ENCODE data around the gene ENPP7.

The ENPP7 gene

DNA sequence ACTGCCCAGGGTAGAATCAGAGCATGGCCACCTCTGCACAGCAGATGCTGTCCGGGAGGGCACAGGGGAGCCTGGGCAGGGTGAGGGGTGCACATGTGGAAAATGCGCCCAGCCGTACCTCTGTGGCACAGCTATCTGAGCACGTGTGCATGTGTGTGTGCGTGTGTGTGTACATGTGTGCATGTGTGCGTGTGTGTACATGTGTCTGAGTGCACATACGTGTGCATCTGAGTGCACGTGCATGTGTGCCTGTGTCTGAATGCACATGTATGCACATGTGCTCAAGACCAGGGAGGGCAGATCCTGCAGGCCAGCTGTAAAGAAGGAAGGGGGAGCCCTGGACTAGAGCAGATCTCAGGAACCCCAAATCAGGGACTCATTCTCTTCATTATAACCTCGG, 37.3 kb upstream of the ENPP7 start:
- Histone ChIP-seq H3K4me3 (ENCODE audit: low read depth, low read length) (no peak overlapping the region), H3K36me3 (ENCODE audit: control insufficient read depth, insufficient read depth, low read length) (no peaks in the 10 kb centered on the region), H3K9me3 (ENCODE audit: control insufficient read depth, insufficient read depth, low read length) (no peaks in the 10 kb centered on the region), H3K27me3 (ENCODE audit: control insufficient read depth, insufficient read depth, low read length) (no peaks in the 10 kb centered on the region), H3K9ac (ENCODE audit: low read depth, low read length) (no peak overlapping the region), H3K4me1 (ENCODE audit: control insufficient read depth, insufficient read depth, low read length) (peaks cover 21% of the 10 kb centered on the region), H3K27ac (ENCODE audit: low read depth, low read length) (no peak overlapping the region)

DNA sequence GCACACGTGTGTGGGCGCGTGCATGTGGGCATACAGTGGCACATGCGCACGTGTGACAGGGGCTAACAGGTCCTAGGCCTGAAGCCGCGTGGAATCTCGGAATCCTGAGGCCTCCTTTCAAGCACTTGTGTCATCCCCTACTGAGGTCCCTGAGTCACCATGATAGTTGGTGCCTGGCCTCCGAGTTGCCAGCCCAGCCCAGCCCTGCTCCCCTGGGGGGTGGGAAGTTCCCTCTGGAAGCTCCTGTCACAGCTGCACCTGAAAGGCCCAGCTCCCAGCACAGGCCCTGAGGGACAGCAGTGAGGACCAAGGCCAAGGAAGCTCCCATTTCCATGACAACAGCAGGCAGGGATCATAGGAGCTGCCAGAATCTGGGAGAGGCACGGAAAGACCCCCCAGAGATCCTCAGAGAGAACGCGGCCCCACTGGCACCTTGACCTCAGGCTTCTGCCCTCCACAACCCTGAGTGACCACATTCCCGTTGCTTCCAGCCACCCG, 35.4 kb upstream of the ENPP7 start:
- no peak overlapping the region for H3K4me3 ChIP-seq (ENCODE audit: low read depth, low read length)
- no peak overlapping the region for H3K9ac ChIP-seq (ENCODE audit: low read depth, low read length)

DNA sequence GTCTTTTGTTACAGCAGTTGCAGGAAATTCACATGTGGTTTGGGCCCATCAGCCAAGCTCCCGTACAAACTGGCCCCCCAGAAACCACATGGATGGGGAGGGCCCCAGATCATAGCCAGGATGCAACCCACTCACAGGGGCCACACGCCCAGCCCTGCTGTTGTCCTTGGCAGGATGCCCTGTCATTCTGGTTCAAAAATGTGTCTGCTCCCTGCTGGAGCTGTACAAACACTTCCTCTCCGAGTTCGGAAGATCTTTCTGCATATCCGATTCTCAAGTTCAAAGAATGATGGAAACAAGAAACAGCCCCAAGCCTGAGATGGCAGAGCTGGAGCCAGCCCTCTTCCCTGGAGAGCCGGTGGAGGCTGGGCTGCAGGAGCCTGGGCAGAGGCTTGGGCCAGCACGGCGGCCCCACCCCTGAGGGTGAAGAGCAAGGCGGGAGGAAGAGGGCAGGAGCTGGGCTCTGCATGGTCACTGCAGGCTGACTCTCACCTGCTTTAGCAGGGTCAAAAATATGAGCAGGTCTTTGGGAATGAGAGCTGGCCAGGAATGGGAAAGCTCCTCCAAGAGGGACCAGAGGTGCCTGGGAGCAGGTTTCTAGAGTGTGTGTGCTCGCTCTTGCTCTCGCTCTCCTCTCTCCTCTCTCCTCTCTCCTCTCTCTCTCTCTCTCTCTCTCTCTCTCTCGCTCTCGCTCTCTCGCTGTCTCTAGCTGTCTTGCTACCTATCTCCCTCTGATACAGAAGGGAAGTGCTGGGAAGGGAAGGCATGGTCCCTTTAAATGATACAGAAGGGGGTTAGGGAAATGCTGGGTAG, 34.7 kb upstream of the ENPP7 start:
- no peaks in the 10 kb centered on the region for H3K36me3 ChIP-seq (ENCODE audit: control insufficient read depth, insufficient read depth, low read length)
- H3K4me3 ChIP-seq (ENCODE audit: low read depth, low read length) = no peak overlapping the region
- H3K27me3 ChIP-seq (ENCODE audit: control insufficient read depth, insufficient read depth, low read length) = no peaks in the 10 kb centered on the region
- no peaks in the 10 kb centered on the region for H3K9me3 ChIP-seq (ENCODE audit: control insufficient read depth, insufficient read depth, low read length)
- peaks cover 25% of the 10 kb centered on the region for H3K4me1 ChIP-seq (ENCODE audit: control insufficient read depth, insufficient read depth, low read length)
- no peak overlapping the region for H3K27ac ChIP-seq (ENCODE audit: low read depth, low read length)
- no peak overlapping the region for H3K9ac ChIP-seq (ENCODE audit: low read depth, low read length)

More for the DNA sequence above, 35.4 kb upstream of the ENPP7 start:
- peaks cover 26% of the 10 kb centered on the region for H3K4me1 ChIP-seq (ENCODE audit: control insufficient read depth, insufficient read depth, low read length)
- no peaks in the 10 kb centered on the region for H3K9me3 ChIP-seq (ENCODE audit: control insufficient read depth, insufficient read depth, low read length)
- H3K27ac ChIP-seq (ENCODE audit: low read depth, low read length) = no peak overlapping the region
- H3K27me3 ChIP-seq (ENCODE audit: control insufficient read depth, insufficient read depth, low read length) = no peaks in the 10 kb centered on the region
- H3K36me3 ChIP-seq (ENCODE audit: control insufficient read depth, insufficient read depth, low read length) = no peaks in the 10 kb centered on the region

DNA sequence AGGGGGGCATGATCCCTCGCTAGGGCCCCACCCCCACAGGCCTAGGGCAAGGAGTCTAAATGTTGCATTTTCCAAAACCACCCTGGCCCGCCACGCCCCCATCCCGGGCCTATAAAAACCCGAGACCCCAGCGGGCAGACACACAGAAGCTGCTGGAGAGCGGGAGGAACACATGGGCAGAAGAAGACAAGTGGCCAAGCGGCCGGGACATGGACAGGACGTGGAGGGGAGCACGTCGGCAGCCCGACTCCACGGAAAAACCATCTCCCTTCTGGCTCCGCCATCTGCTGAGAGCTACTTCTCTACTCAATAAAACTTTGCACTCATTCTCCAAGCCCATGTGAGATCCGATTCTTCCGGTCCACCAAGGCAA, 34.1 kb upstream of the ENPP7 start:
- Histone ChIP-seq H3K4me1 (ENCODE audit: control insufficient read depth, insufficient read depth, low read length) (peaks cover 20% of the 10 kb centered on the region), H3K36me3 (ENCODE audit: control insufficient read depth, insufficient read depth, low read length) (no peaks in the 10 kb centered on the region), H3K9me3 (ENCODE audit: control insufficient read depth, insufficient read depth, low read length) (no peaks in the 10 kb centered on the region), H3K27me3 (ENCODE audit: control insufficient read depth, insufficient read depth, low read length) (no peaks in the 10 kb centered on the region), H3K4me3 (ENCODE audit: low read depth, low read length) (no peak overlapping the region), H3K27ac (ENCODE audit: low read depth, low read length) (no peak overlapping the region), H3K9ac (ENCODE audit: low read depth, low read length) (no peak overlapping the region)

DNA sequence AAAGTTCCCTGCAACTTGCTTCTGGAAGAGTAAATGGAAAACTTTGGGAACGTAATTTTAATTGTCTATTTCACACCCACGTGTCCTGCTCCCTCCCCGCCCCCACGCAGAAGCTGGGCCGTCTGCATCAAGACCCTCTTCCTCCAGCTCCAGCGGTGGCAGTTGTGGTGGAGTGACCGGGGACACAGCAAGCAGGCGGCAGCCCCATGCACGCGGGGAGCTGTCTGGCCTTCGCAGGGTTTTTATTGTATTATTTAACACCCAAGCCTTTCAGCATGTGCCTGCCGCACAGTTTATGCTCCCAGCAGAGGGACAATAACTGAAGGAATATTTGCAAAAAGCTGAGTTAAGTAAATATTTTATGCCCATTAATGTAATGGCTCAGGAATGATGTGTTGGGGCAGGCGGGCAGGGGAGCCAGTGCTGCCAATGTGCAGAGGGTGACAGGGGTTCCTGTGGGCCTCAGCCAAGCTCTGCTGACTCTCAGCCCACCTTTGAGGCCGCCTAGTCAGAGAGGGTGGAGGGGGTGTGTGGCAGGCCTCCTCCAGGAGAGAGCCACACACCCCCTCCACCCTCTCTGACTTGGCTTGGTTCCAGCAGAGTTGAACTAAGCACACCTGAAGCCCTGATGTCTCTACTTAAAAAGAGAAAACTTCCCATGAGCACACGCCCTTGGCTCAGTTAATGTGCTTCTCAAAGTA, 32.4 kb upstream of the ENPP7 start:
- H3K9me3 ChIP-seq (ENCODE audit: control insufficient read depth, insufficient read depth, low read length) = no peaks in the 10 kb centered on the region
- peaks cover 9% of the 10 kb centered on the region; the same call in 1 of the 2 replicates for H3K4me1 ChIP-seq (ENCODE audit: control insufficient read depth, insufficient read depth, low read length)
- no peaks in the 10 kb centered on the region for H3K27me3 ChIP-seq (ENCODE audit: control insufficient read depth, insufficient read depth, low read length)
- no peaks in the 10 kb centered on the region for H3K36me3 ChIP-seq (ENCODE audit: control insufficient read depth, insufficient read depth, low read length)
- no peak overlapping the region for H3K4me3 ChIP-seq (ENCODE audit: low read depth, low read length)
- H3K27ac ChIP-seq (ENCODE audit: low read depth, low read length) = no peak overlapping the region
- H3K9ac ChIP-seq (ENCODE audit: low read depth, low read length) = no peak overlapping the region

DNA sequence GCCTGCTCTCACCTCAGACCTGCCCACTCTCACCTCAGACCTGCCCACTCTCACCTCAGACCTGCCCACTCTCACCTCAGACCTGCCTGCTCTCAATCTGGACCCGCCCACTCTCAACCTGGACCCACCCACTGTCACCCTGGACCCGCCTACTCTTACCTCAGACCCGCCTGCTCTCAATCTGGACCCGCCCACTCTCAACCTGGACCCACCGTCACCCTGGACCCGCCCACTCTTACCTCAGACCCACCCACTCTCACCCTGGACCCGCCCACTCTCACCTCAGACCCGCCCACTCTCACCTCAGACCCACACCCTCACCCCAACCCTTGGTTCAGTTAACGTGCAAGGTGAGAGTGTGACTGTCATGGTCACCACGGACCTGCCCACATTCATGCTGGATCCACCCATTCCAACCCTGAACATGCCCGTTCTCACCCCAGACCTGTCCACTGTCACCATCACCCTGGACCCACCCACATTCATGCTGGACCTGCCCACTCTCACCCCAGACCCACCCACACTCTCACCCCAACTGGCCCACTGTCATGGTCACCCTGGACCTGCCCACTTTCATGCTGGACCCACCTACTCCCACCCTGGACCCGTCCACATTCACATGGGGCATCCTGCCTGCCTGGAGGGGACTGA, 31.2 kb upstream of the ENPP7 start:
- peaks cover 9% of the 10 kb centered on the region; the same call in 1 of the 2 replicates for H3K4me1 ChIP-seq (ENCODE audit: control insufficient read depth, insufficient read depth, low read length)
- no peaks in the 10 kb centered on the region for H3K27me3 ChIP-seq (ENCODE audit: control insufficient read depth, insufficient read depth, low read length)
- H3K4me3 ChIP-seq (ENCODE audit: low read depth, low read length) = no peak overlapping the region
- no peaks in the 10 kb centered on the region for H3K9me3 ChIP-seq (ENCODE audit: control insufficient read depth, insufficient read depth, low read length)
- H3K9ac ChIP-seq (ENCODE audit: low read depth, low read length) = no peak overlapping the region
- H3K27ac ChIP-seq (ENCODE audit: low read depth, low read length) = no peak overlapping the region
- no peaks in the 10 kb centered on the region for H3K36me3 ChIP-seq (ENCODE audit: control insufficient read depth, insufficient read depth, low read length)

DNA sequence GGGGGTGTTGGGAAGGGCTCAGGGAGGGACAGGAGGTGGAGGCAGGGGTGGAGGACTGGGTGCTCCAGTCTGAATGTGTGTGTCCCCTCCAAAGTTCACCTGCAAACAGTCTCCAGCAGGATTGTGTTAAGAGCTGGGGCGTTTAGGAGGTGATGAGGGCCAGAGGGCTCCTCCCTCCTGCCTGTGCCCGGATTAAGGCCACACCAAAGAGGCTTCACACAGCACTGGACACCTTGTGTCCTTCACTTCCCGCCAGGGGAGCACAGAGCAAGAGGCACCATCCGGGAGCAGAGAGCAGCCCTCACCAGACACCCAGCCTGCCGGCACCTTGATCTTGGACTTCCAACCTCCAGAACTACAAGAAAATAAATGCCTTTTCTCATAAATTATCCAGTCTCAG, 30.2 kb upstream of the ENPP7 start:
- no peaks in the 10 kb centered on the region for H3K9me3 ChIP-seq (ENCODE audit: control insufficient read depth, insufficient read depth, low read length)
- H3K36me3 ChIP-seq (ENCODE audit: control insufficient read depth, insufficient read depth, low read length) = no peaks in the 10 kb centered on the region
- peaks cover 9% of the 10 kb centered on the region; the same call in 1 of the 2 replicates for H3K4me1 ChIP-seq (ENCODE audit: control insufficient read depth, insufficient read depth, low read length)
- H3K27me3 ChIP-seq (ENCODE audit: control insufficient read depth, insufficient read depth, low read length) = no peaks in the 10 kb centered on the region
- H3K27ac ChIP-seq (ENCODE audit: low read depth, low read length) = no peak overlapping the region
- no peak overlapping the region for H3K4me3 ChIP-seq (ENCODE audit: low read depth, low read length)
- no peak overlapping the region for H3K9ac ChIP-seq (ENCODE audit: low read depth, low read length)

DNA sequence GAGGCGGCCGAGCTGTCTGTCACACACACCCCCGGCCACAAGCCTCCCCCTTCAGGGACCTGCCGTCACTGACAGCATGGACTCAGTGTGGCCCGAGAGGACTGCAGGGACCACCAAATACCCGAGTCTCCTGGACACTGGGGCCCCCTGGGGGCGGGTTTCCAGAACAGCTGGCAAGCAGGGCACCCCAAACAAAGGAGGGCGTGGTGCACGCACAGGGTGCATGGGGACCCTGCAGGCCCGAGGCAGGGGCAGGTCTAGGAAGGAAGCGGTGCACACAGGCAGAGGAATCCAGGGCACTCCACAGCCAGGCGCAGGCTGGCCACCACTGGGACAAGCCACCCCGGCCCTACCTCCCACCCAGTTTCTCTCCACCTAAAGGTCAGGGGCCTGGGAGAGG, 28.7 kb upstream of the ENPP7 start:
- H3K9me3 ChIP-seq (ENCODE audit: control insufficient read depth, insufficient read depth, low read length) = no peaks in the 10 kb centered on the region
- H3K27me3 ChIP-seq (ENCODE audit: control insufficient read depth, insufficient read depth, low read length) = no peaks in the 10 kb centered on the region
- no peaks in the 10 kb centered on the region for H3K36me3 ChIP-seq (ENCODE audit: control insufficient read depth, insufficient read depth, low read length)
- H3K27ac ChIP-seq (ENCODE audit: low read depth, low read length) = no peak overlapping the region
- H3K4me3 ChIP-seq (ENCODE audit: low read depth, low read length) = no peak overlapping the region
- H3K4me1 ChIP-seq (ENCODE audit: control insufficient read depth, insufficient read depth, low read length) = 0 out of 2 replicates have a peak, but pooled peaks cover 5% of the 10 kb centered on the region
- H3K9ac ChIP-seq (ENCODE audit: low read depth, low read length) = no peak overlapping the region

DNA sequence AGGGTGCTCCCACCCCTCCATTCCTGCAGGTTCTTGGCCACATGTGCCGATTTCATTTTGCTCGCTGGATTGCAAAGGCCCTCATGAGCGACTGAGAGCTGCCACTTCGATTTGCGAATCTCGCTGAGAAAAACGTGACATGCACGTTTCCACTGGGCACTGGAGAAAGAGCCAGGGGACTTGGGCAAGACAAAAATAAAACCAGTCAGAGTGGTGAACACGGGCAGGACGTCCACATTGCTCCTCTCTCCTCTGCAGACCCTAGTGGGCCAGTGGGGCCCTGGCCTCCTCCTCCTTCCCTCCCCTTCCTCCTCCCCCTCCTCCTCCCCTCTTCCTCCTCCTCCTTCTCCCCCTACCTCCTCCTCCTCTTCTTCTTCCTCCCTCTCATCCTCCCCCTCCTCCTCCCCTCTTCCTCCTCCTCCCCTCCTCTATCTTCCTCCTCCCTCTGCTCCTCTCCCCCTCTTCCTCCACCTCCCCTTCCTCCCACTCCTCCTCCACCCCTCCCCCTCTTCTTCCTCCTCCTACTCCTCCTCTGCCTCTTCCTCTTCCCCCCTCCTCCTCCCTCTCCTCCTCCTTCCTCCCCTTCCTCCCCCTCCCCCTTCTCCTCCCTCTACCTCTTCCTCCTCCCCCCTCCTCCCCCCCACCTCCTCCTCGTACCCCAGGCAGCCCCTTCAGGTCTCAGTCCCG, 28.1 kb upstream of the ENPP7 start:
- H3K4me1 ChIP-seq (ENCODE audit: control insufficient read depth, insufficient read depth, low read length) = 0 out of 2 replicates have a peak, but pooled peaks cover 5% of the 10 kb centered on the region
- H3K9ac ChIP-seq (ENCODE audit: low read depth, low read length) = no peak overlapping the region
- H3K36me3 ChIP-seq (ENCODE audit: control insufficient read depth, insufficient read depth, low read length) = no peaks in the 10 kb centered on the region
- H3K9me3 ChIP-seq (ENCODE audit: control insufficient read depth, insufficient read depth, low read length) = no peaks in the 10 kb centered on the region
- H3K4me3 ChIP-seq (ENCODE audit: low read depth, low read length) = no peak overlapping the region
- no peak overlapping the region for H3K27ac ChIP-seq (ENCODE audit: low read depth, low read length)
- H3K27me3 ChIP-seq (ENCODE audit: control insufficient read depth, insufficient read depth, low read length) = no peaks in the 10 kb centered on the region

DNA sequence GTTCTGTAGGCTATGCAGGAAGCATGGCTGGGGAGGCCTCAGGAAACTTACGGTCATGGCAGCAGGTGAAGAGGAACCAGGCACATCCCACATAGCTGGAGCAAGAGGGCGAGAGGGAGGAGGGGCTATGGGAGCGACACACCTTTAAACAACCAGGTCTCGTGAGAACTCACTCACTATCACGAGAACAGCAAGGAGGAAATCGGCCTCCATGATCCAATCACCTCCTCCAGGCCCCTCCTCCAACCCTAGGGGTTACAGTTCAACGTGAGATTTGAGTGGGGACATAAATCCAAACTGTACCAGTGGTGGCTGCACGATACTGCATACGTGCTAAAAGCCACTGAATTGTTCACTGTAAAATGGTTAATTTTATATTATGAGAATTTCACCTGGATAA, 26.1 kb upstream of the ENPP7 start:
- Histone ChIP-seq H3K4me3 (ENCODE audit: low read depth, low read length) (no peak overlapping the region), H3K9ac (ENCODE audit: low read depth, low read length) (no peak overlapping the region)

More for the DNA sequence above, 26.1 kb upstream of the ENPP7 start:
- Histone ChIP-seq H3K27ac (ENCODE audit: low read depth, low read length) (no peak overlapping the region), H3K27me3 (ENCODE audit: control insufficient read depth, insufficient read depth, low read length) (no peaks in the 10 kb centered on the region), H3K4me1 (ENCODE audit: control insufficient read depth, insufficient read depth, low read length) (0 out of 2 replicates have a peak, but pooled peaks cover 5% of the 10 kb centered on the region), H3K9me3 (ENCODE audit: control insufficient read depth, insufficient read depth, low read length) (no peaks in the 10 kb centered on the region), H3K36me3 (ENCODE audit: control insufficient read depth, insufficient read depth, low read length) (no peaks in the 10 kb centered on the region)
